Bronchial smooth muscle cell (primary cell): ENCODE data around the gene ADORA2A. TPM values are rescaled to one million over a fixed set of nuclear protein-coding genes. Genes with fewer than 3 reads are reported as not detected.

Experiments used
- total RNA-seq: library from RNA; depleted of rRNA; stranded (reverse); fragments of >200 nt; gene quantifications from 2 replicates; pipeline ENCODE4 v1.2.1, GENCODE V29; 2014

The ADORA2A gene
- total RNA-seq = 0.34 and 0.63 TPM in 2 replicates

DNA sequence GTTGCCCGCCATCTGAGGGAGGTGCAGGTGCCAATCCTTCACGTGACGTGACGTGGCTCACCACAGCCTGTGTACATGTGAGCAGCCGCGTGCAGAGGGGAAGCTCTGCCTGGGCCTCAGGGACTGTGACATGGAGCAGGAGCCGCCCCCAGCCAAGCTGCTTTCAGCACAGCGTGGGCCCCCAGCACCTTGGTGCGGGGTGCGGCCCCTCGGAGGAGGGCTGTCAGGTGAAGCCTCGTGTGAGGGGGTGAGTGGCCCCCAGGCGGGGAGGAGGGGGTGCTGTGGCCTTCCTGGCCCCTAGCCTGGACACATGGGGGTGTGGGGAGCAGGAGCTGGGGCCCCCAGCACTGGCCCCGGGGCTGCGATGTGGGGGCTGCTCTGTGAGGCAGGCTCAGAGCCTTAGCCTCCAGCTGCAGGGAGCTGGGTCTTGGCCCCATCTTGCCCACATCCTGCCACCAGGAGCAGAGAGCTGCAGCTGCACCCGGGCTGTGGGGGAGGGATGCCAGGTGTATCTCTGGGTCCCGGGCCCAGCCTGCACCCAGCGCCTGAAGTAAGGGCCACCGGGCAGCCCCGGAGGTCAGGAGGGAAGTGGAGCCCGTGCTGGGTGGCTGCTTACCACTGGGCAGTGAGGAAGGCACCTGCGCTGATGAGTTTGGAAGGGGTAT lies at the start of gene ADORA2A:
Gene ADORA2A, plus strand, starts transcription at position 100 of the 665 bp plus-strand sequence. CDS start 5,806 bp downstream, outside the sequence.

Other genes with a start within 250 kb of the ADORA2A start
- 0.26 and 2.4 TPM in 2 replicates for gene SUSD2, start 246.1 kb upstream of the ADORA2A start, total RNA-seq
- 1.2 and 2.2 TPM in 2 replicates for gene GGT5, start 182.5 kb upstream of the ADORA2A start, total RNA-seq
- gene SPECC1L, start 156.8 kb upstream of the ADORA2A start, total RNA-seq = 26.2 and 26.5 TPM in 2 replicates
- not detected in 2 replicates for gene UPB1, start 67.7 kb downstream of the ADORA2A start, total RNA-seq
- 134 and 147 TPM in 2 replicates for gene GUCD1, start 127.5 kb downstream of the ADORA2A start, total RNA-seq
- 129 and 162 TPM in 2 replicates for gene SNRPD3, start 128.4 kb downstream of the ADORA2A start, total RNA-seq
- gene LRRC75B, start 165.5 kb downstream of the ADORA2A start, total RNA-seq = 4.9 and 6.5 TPM in 2 replicates
- gene GGT1, start 175.6 kb downstream of the ADORA2A start, total RNA-seq = 0.69 and 0.95 TPM in 2 replicates